Chondrocyte (in vitro differentiated cells): ENCODE results near the gene ADORA2A. TPM values are rescaled to one million over a fixed set of nuclear protein-coding genes. Genes with fewer than 3 reads are reported as not detected.
A peak's percentile ranks its signal among the peaks of the same experiment; 100 is the strongest.

Source experiments
- DNase-seq: peaks from one replicate; pipeline ENCODE4 v3.0.0; 2021; ENCODE audit warnings: mixed read lengths, low spot score
- H3K27ac Mint-ChIP-seq: one replicate; pipeline ENCODE4 v1.8.0; 2021; ENCODE audit warnings: mild to moderate bottlenecking, moderate library complexity, mixed read lengths; ENCODE audit not compliant: unreplicated experiment
- H3K27me3 Mint-ChIP-seq: 2 replicates; pipeline ENCODE4 v1.8.0; 2021; ENCODE audit warnings: low read depth, mixed read lengths
- H3K36me3 Mint-ChIP-seq: 2 replicates; pipeline ENCODE4 v1.8.0; 2021; ENCODE audit warnings: low read depth, mixed read lengths
- H3K4me1 Mint-ChIP-seq: 2 replicates; pipeline ENCODE4 v1.8.0; 2021; ENCODE audit warnings: low read depth, mild to moderate bottlenecking, mixed read lengths
- H3K4me3 Mint-ChIP-seq: one replicate; pipeline ENCODE4 v1.8.0; 2021; ENCODE audit warnings: mild to moderate bottlenecking, moderate library complexity, mixed read lengths; ENCODE audit not compliant: unreplicated experiment
- H3K9me3 Mint-ChIP-seq: 2 replicates; pipeline ENCODE4 v1.8.0; 2021; ENCODE audit warnings: low read depth, mixed read lengths
- CTCF ChIP-seq: fragments of 200-600 bp; sonication (generic); IDR thresholded peaks from 2 replicates; pipeline ENCODE4 v1.5.0; 2021; ENCODE audit warnings: antibody characterized with exemption, mild to moderate bottlenecking, moderate library complexity
- total RNA-seq: library from RNA; stranded (reverse); gene quantifications from 3 replicates; pipeline ENCODE4 v1.2.1, GENCODE V29; 2021

Gene ADORA2A
- total RNA-seq, 1 donor from 2014 or later, result 2.3 TPM

GRCh38 chr22:24423519-24424000, 3.8 kb upstream of the ADORA2A start:
- H3K36me3 Mint-ChIP-seq, result no peaks in the 10 kb centered on the region
- no peaks in the 10 kb centered on the region for H3K9me3 Mint-ChIP-seq
- H3K27ac Mint-ChIP-seq, result no peak overlapping the region
- H3K4me1 Mint-ChIP-seq, result peaks cover 9% of the 10 kb centered on the region
- TF ChIP-seq CTCF, result peak; percentile 91
- H3K4me3 Mint-ChIP-seq, result peak overlapping the region; percentile 42
- no peak for DNase-seq
- peaks cover 9% of the 10 kb centered on the region for H3K27me3 Mint-ChIP-seq

GRCh38 chr22:24424001-24424900, 3.1 kb upstream of the ADORA2A start:
- H3K4me3 Mint-ChIP-seq, result peak overlapping the region; percentile 59
- peaks cover 9% of the 10 kb centered on the region for H3K27me3 Mint-ChIP-seq

GRCh38 chr22:24424901-24425775, 2.3 kb upstream of the ADORA2A start:
- Mint-ChIP-seq H3K27ac (no peak overlapping the region), H3K27me3 (peaks cover 9% of the 10 kb centered on the region), H3K9me3 (no peaks in the 10 kb centered on the region), H3K4me3 (peak overlapping the region; percentile 59), H3K4me1 (peaks cover 12% of the 10 kb centered on the region), H3K36me3 (no peaks in the 10 kb centered on the region)
- TF ChIP-seq CTCF, result no peak
- no peak for DNase-seq

More at GRCh38 chr22:24424001-24424900, 3.1 kb upstream of the ADORA2A start:
- no peaks in the 10 kb centered on the region for H3K9me3 Mint-ChIP-seq
- peaks cover 9% of the 10 kb centered on the region for H3K4me1 Mint-ChIP-seq
- peak; percentile 54 for TF ChIP-seq CTCF
- DNase-seq, result peak; percentile 89
- no peaks in the 10 kb centered on the region for H3K36me3 Mint-ChIP-seq
- no peak overlapping the region for H3K27ac Mint-ChIP-seq

- H3K4me1 Mint-ChIP-seq, result peaks cover 16% of the 10 kb centered on the region
- peaks cover 9% of the 10 kb centered on the region for H3K27me3 Mint-ChIP-seq
- no peak for TF ChIP-seq CTCF
- H3K36me3 Mint-ChIP-seq, result no peaks in the 10 kb centered on the region
- H3K4me3 Mint-ChIP-seq, result no peak overlapping the region
- H3K27ac Mint-ChIP-seq, result no peak overlapping the region
- no peak for DNase-seq
- no peaks in the 10 kb centered on the region for H3K9me3 Mint-ChIP-seq
Observed at GRCh38 chr22:24426436-24426835, 963 bp upstream of the ADORA2A start.
